GM12878 (cell line): ENCODE data around the gene COMMD10. TPM values are rescaled to one million over a fixed set of nuclear protein-coding genes. Genes with fewer than 3 reads are reported as not detected.

Source experiments
- ATAC-seq: fragments of 200-7000 bp; cut with Tn5 transposase; 3 replicates; pipeline ENCODE4 v1.9.1; 2020; ENCODE audit warnings: mild to moderate bottlenecking, moderate library complexity
- BruUV-seq: library from RNA; stranded (reverse); fragments of 400-500 nt; replicated peaks from 2 replicates; lab custom pipeline; 2021; lab: Mats Ljungman, UMichigan
- CTCF ChIA-PET: fragments of 300-600 bp; sonication (Branson Sonifier 250); formaldehyde crosslinking; extraction: SDS; loops from one replicate; lab custom pipeline; 2021; ENCODE audit warnings: inconsistent platforms; lab: Yijun Ruan, JAX
- POLR2A ChIA-PET: fragments of 350-600 bp; formaldehyde crosslinking; extraction: SDS; loops from one replicate; lab custom pipeline; 2021; ENCODE audit warnings: inconsistent platforms; lab: Charles Lee
- RAD21 ChIA-PET: fragments of 300-600 bp; sonication (Branson Sonifier 250); formaldehyde crosslinking; loops from one replicate; lab custom pipeline; 2023; ENCODE audit warnings: antibody characterized with exemption; ENCODE audit not compliant: unreplicated experiment; lab: Charles Lee
- SMC1A ChIA-PET: fragments of 300-600 bp; sonication (Branson Sonifier 250); formaldehyde crosslinking; loops from one replicate; lab custom pipeline; 2023; ENCODE audit not compliant: unreplicated experiment, uncharacterized antibody; lab: Charles Lee
- DNase-seq: peaks from one replicate; pipeline ENCODE4 v3.0.0-alpha.2; 2011; ENCODE audit warnings: low read depth, low spot score
- FAIRE-seq: peaks from 3 replicates; lab custom pipeline; 2011; peaks lifted over from hg19 to GRCh38; lab: Jason Lieb, UNC
- H2AFZ ChIP-seq: 2 replicates; pipeline ENCODE4 v1.6.0; 2011; ENCODE audit warnings: low read depth, low read length, control low read depth; ENCODE audit not compliant: control insufficient read depth
- H3K27ac ChIP-seq: 2 replicates; pipeline ENCODE4 v1.5.1; 2011; ENCODE audit warnings: control low read depth; ENCODE audit not compliant: control insufficient read depth, insufficient read depth
- H3K27me3 ChIP-seq, 2 experiments: replicated peaks in 1 of 2; 2 replicates each; pipeline versions ENCODE4 v1.6.0 to v1.6.1; 2011; ENCODE audit warnings: low read length in 1 of 2; ENCODE audit not compliant: control insufficient read depth in 2 of 2, insufficient read depth in 2 of 2
- H3K36me3 ChIP-seq, 2 experiments: 2 replicates each; pipeline ENCODE4 v1.5.1; 2011; ENCODE audit warnings: low read length in 1 of 2; ENCODE audit not compliant: control insufficient read depth in 2 of 2, insufficient read depth in 2 of 2
- H3K4me1 ChIP-seq: 2 replicates; pipeline ENCODE4 v1.6.1; 2011; ENCODE audit warnings: mild to moderate bottlenecking, low read length, moderate library complexity, mixed read lengths; ENCODE audit not compliant: control insufficient read depth, insufficient read depth
- H3K4me2 ChIP-seq: 2 replicates; pipeline ENCODE4 v1.6.0; 2011; ENCODE audit warnings: control low read depth; ENCODE audit not compliant: control insufficient read depth, insufficient read depth
- H3K4me3 ChIP-seq: fragments of 200-600 bp; sonication (generic); 2 replicates; pipeline ENCODE4 v1.5.1; 2016
- H3K79me2 ChIP-seq: 2 replicates; pipeline ENCODE4 v1.6.0; 2011; ENCODE audit warnings: low read length; ENCODE audit not compliant: control insufficient read depth, insufficient read depth
- H3K9ac ChIP-seq: 2 replicates; pipeline ENCODE4 v1.8.0; 2011; ENCODE audit warnings: low read length, control low read depth, mixed read lengths; ENCODE audit not compliant: control insufficient read depth, insufficient read depth
- H3K9me3 ChIP-seq: replicated peaks from 3 replicates; pipeline ENCODE4 v1.5.1; 2011; ENCODE audit warnings: mild to moderate bottlenecking, low read length; ENCODE audit not compliant: control insufficient read depth, insufficient read depth
- H4K20me1 ChIP-seq: 2 replicates; pipeline ENCODE4 v1.6.0; 2011; ENCODE audit not compliant: control insufficient read depth, insufficient read depth
- STAT1 ChIP-seq: fragments of 450-650 bp; conservative IDR thresholded peaks from 2 replicates; pipeline ENCODE4 v1.6.1; 2014; ENCODE audit warnings: antibody characterized with exemption, mild to moderate bottlenecking
- WRNIP1 ChIP-seq: IDR thresholded peaks from 2 replicates; pipeline ENCODE4 v1.6.1; 2011; ENCODE audit warnings: low read depth, low read length, improper control_type of control experiment, borderline replicate concordance
- WGBS: methylation state at CpG from one replicate; pipeline ENCODE4 v1.1.6; 2016; ENCODE audit warnings: low lambda C conversion rate; ENCODE audit not compliant: insufficient replicate concordance, insufficient coverage; ENCODE audit errors: missing lambda C conversion rate; 5-methylcytosine and 5-hydroxymethylcytosine counted together
- in situ Hi-C: fragments of 300-500 bp; cut with MboI; formaldehyde crosslinking; loops from 9 replicates; pipeline ENCODE4 v1.14.3; 2018; ENCODE audit warnings: mixed read lengths
- intact Hi-C: fragments of 100-400 bp; cut with micrococcal nuclease; formaldehyde crosslinking; loops from one replicate; pipeline ENCODE4 v1.14.2; 2022; ENCODE audit not compliant: unreplicated experiment
- polyA plus RNA-seq, 11 experiments: library from polyadenylated mRNA; depleted of rRNA in 4 of 11; unstranded in 6 of 11; stranded (reverse) in 5 of 11; fragments of >200 nt; fragmentation: Nextera tagmentation in 4 of 11; fragmentation: Illumina TruSeq in 1 of 11; extraction: Ambion mirVana in 4 of 11; extraction: Trizol in 1 of 11; gene quantifications; 1 replicate in 1 of 11; 2 replicates in 10 of 11; pipeline versions ENCODE4 v1.2.1 to v1.2.3, GENCODE V29; 2011 to 2016; ENCODE audit warnings: inconsistent platforms in 2 of 11, missing spikeins in 2 of 11, low read depth in 1 of 11
- total RNA-seq, 4 experiments: library from RNA; depleted of rRNA in 3 of 4; stranded (reverse); fragments of >200 nt in 3 of 4; fragmentation: Illumina TruSeq in 1 of 4; extraction: Trizol in 1 of 4; gene quantifications; 2 replicates each; pipeline versions ENCODE4 v1.2.1 to v1.2.3, GENCODE V29; 2013 to 2021
- TF ChIP-seq, protein P1 (sequence below): fragments of 450-650 bp; IDR thresholded peaks from 2 replicates; pipeline ENCODE4 v1.6.1; 2016; ENCODE audit warnings: mild to moderate bottlenecking, moderate library complexity, borderline replicate concordance

COMMD10 gene
- total and polyA plus RNA-seq, 10 of the 15 experiments (the other 5 are each of a cell fraction or from before 2014, with no cell fraction given) = 19.6 to 98.7 (median 28.0) TPM

DNA sequence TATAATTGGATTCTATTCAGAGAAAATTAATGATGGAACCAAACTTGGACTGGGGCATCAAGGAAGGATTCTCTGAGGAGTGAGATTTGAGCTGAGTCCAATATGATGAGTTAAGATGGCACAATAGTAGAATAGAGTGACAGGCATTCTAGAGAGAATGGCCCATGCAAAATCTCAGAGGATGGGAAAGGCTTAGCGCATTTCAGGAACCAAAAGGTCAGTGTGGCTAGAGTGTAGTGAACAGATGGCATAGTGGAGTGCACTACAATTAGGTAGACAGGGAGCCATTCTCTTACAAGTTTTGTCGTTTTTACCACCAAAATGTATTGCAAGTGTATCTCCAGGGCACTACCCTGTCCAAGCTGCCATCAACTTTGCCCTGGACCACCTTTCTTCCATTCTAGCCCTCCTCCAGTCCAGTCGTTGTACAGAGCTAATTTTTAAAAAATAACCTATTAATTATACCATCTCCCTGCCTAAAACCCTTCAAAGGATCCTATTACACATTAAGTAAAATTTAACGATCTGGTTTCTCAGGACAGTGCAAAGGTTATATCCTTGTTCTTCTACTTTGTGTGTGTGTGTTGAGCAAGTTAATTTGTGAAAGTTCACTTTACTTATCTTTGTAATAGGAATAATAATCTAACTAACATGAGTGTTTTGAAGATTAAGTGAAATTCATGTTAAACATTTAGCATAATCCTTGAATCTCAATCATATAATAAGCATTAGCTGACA, 211.7 kb downstream of the COMMD10 start (continued):
- no peak for TF ChIP-seq WRNIP1
- TF ChIP-seq, all 136 proteins: peak for 0

DNA sequence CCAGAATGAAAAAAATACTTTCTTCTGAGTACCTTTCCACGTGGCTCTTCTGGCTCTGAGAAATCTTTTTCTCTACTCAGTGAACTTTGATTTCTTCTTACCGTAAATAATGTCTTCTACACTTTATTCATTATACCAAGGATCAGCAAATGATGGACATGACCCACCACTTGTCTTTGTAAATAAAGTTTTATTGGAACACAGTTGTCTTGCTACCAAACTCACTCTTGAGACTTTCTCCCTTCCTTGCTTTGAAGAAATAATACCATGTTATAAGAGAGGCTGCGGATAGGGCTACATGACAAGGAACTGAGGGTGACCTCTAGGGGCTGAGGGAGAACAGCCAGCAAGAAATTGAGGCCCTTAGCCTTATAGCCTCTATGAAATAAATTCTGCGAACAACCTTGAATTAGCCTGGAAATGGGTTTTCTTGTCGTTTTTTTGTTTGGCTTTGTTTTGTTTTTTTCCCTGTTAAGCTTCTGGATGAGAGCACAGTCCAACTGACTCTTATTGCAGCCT, 212.5 kb downstream of the COMMD10 start:
- Histone ChIP-seq H3K9ac (no peak overlapping the region), H3K4me2 (no peak overlapping the region), H3K4me1 (no peaks in the 10 kb centered on the region), H3K9me3 (no peaks in the 10 kb centered on the region; the same call in 2 of the 3 replicates), H3K27ac (no peak overlapping the region), H3K79me2 (no peaks in the 10 kb centered on the region), H4K20me1 (no peaks in the 10 kb centered on the region), H3K36me3 (peaks cover 0 to 3% of the 10 kb centered on the region in 2 experiments; a peak in 1 of 4 replicates), H3K27me3 (no peaks in the 10 kb centered on the region), H2AFZ (no peak overlapping the region), H3K4me3 (no peak overlapping the region)
- BruUV-seq = no TSS peak
- POLR2A ChIA-PET = interaction anchor here (0.6 kb wide), 1 partner anchor 1643 kb away, joined by 4 read pairs; no protein-coding TSS in a partner anchor
- FAIRE-seq (no peak), DNase-seq (no peak), ATAC-seq (no peak)
- in situ Hi-C loops (no loop called here), intact Hi-C loops (no loop called here)
- SMC1A ChIA-PET = interaction anchor here (1.2 to 1.5 kb wide), 2 partner anchors 161 to 663 kb away, joined by 3 read pairs; no protein-coding TSS in a partner anchor
- CTCF ChIA-PET = interaction anchor here (0.9 to 1.4 kb wide), 2 partner anchors 55 to 66 kb away, joined by 3 read pairs; no protein-coding TSS in a partner anchor
- RAD21 ChIA-PET = no interaction called here
- TF ChIP-seq, protein P1, sequence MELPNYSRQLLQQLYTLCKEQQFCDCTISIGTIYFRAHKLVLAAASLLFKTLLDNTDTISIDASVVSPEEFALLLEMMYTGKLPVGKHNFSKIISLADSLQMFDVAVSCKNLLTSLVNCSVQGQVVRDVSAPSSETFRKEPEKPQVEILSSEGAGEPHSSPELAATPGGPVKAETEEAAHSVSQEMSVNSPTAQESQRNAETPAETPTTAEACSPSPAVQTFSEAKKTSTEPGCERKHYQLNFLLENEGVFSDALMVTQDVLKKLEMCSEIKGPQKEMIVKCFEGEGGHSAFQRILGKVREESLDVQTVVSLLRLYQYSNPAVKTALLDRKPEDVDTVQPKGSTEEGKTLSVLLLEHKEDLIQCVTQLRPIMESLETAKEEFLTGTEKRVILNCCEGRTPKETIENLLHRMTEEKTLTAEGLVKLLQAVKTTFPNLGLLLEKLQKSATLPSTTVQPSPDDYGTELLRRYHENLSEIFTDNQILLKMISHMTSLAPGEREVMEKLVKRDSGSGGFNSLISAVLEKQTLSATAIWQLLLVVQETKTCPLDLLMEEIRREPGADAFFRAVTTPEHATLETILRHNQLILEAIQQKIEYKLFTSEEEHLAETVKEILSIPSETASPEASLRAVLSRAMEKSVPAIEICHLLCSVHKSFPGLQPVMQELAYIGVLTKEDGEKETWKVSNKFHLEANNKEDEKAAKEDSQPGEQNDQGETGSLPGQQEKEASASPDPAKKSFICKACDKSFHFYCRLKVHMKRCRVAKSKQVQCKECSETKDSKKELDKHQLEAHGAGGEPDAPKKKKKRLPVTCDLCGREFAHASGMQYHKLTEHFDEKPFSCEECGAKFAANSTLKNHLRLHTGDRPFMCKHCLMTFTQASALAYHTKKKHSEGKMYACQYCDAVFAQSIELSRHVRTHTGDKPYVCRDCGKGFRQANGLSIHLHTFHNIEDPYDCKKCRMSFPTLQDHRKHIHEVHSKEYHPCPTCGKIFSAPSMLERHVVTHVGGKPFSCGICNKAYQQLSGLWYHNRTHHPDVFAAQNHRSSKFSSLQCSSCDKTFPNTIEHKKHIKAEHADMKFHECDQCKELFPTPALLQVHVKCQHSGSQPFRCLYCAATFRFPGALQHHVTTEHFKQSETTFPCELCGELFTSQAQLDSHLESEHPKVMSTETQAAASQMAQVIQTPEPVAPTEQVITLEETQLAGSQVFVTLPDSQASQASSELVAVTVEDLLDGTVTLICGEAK = peak; percentile 45
- no peak for TF ChIP-seq STAT1
- 98% methylated on average over 5 of the region's 5 CpGs for WGBS
